ENCODE results near the gene SLC44A1.

- no peak for TF ChIP-seq RCOR1 (IDR thresholded peaks at IDR 0.05; ENCODE audit: low read length)
- TF ChIP-seq MAX (IDR thresholded peaks at IDR 0.05; ENCODE audit: low read depth): no peak
- TF ChIP-seq REST (IDR thresholded peaks at IDR 0.05; ENCODE audit: low read depth, low read length): no peak
- no peak for TF ChIP-seq JUND (IDR thresholded peaks at IDR 0.05)
- TF ChIP-seq TAF1 (IDR thresholded peaks at IDR 0.05; ENCODE audit: borderline replicate concordance, low read depth, low read length): no peak
- no peak for TF ChIP-seq CHD2 (IDR thresholded peaks at IDR 0.05; ENCODE audit: low read length, partially characterized antibody)
- no peak for TF ChIP-seq NFIC (IDR thresholded peaks at IDR 0.05; ENCODE audit: borderline replicate concordance)
- TF ChIP-seq ELF1 (IDR thresholded peaks at IDR 0.05): no peak
- no peak for TF ChIP-seq CTCF (IDR thresholded peaks at IDR 0.05)
- no peak for TF ChIP-seq ZBTB33 (IDR thresholded peaks at IDR 0.05; ENCODE audit: borderline replicate concordance, low read depth)
- TF ChIP-seq EP300 (IDR thresholded peaks at IDR 0.05; ENCODE audit: borderline replicate concordance in 1 of 2, low read depth in 1 of 2, low read length in 1 of 2): no peak
- TF ChIP-seq RFX5 (IDR thresholded peaks at IDR 0.05; ENCODE audit: low read length): no peak
Observed at GRCh38 chr9:105331160-105331559, 86.7 kb downstream of the SLC44A1 start.
